GM21737 (cell line): Measurements from ENCODE around the gene EXOC7.
"Not testable (repeated sequence)": the region's sequence is repeated elsewhere in the genome, so short reads cannot be mapped to it uniquely, and the experiment has no call there.

Experiments used
- ATAC-seq: cut with Tn5 transposase; IDR thresholded peaks from one replicate; pipeline ENCODE4 v1.9.1; 2021; ENCODE audit warnings: mild to moderate bottlenecking, moderate library complexity; ENCODE audit not compliant: unreplicated experiment

EXOC7 gene

DNA sequence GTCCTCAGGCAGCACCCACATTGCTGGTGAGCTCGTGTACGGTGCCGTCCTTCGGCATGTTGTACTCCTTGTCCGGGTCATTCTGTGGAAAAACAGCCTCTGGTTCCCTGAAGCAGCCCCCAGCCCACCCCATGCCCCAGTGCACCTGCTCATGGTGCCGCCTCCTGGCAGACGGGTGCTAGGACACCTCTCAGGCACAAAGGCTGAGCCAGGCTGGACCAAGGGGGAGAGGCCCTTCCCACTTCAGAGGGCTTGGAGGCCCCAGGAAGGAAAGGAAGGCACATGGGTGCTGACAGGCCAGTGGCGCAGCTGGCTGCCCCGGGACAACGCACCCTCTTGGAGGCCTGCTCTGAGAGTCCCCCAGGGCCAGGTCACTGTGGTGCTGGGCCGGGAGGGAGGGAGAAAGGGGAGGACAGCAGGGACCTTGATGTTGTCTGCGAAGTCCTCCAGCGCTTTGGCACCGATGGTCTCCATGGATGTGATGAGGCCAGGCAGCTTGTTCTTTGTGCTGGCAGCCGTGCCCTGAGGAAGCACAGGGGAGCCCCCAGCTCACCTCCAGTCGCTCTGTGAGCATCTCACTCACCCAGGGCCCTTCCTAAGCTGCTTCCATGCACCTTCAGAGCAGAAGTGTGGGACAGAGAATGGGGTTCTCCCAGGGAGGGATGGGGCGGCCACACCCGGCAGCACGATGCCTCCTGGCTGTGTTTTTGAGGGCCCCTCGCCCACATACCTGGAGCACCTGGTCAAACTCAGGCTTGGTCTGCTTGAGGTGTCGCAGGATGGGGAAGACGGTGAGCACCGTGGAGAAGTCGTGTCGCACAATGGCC lies 15.3 kb downstream of the EXOC7 start:
- no peak for ATAC-seq

DNA sequence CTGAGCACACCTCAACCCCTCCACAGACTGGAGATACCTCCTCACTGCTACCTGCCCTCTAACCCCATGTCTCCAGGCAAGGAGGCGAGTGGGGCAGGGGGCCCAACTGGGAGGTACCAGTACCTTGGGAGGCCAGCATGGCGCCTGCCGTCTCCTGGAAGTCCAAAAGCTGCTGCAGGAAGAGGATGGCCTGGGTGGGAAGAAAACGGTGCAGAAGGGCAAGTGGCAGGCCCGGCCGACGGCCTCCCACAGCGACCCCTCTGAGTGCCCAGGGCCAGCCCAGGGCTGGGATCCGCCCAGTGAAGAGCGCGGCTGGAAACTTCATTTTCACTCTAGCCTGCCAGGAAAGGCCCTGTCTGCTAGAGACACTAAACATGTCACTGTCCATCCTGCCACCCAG lies 16.1 kb downstream of the EXOC7 start:
- no peak for ATAC-seq

DNA sequence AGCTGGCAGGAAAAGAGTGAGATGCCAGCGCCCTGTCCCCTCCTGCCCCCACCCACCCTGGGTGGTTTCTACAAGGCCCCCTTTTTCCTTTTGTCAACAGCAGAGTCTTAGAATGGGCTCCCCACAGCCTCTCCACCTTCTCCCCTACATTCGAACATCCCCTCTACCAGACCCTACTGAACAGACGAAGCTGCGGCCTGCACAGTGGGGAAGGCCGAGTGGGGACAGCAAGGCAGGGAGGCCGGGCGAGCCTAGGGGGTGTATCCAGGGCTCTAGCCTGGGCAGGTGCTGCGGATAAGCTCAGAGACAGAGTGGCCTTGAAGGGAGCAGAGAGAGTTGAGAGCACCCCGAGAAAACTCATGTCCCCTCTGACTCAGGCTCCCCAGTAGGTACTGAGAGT lies 17.2 kb downstream of the EXOC7 start:
- no peak for ATAC-seq

DNA sequence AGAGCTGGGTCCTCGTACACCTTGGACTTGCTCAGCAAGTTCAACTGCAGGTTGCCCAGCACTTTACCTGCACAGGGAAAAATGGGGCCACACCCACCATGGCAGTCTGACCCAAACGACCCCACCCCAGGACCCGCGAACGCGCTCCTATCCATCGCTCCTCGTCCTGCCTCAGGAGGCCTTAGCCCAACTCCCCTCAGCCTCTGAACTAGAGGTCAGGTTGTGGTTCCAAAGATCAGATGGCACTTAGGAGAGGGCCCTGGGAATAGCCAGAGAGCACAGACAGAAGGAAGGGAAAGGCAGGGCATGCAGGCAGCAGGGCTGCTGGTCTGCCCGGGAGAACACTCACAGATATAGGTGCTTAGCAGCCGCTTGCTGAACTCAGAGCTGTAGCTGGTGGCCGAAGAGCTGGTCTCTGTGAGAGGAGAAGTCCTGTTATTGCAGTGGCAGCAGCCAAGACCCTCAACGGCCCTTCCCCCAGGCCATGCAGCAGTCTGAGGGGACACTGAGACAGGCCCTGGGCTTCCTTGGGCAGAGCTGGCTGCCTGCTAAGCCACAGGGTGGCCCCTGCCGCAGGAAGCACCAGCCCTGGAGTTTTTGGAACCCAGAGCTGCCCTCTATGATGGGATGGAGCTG lies 17.7 kb downstream of the EXOC7 start:
- ATAC-seq, result no peak

DNA sequence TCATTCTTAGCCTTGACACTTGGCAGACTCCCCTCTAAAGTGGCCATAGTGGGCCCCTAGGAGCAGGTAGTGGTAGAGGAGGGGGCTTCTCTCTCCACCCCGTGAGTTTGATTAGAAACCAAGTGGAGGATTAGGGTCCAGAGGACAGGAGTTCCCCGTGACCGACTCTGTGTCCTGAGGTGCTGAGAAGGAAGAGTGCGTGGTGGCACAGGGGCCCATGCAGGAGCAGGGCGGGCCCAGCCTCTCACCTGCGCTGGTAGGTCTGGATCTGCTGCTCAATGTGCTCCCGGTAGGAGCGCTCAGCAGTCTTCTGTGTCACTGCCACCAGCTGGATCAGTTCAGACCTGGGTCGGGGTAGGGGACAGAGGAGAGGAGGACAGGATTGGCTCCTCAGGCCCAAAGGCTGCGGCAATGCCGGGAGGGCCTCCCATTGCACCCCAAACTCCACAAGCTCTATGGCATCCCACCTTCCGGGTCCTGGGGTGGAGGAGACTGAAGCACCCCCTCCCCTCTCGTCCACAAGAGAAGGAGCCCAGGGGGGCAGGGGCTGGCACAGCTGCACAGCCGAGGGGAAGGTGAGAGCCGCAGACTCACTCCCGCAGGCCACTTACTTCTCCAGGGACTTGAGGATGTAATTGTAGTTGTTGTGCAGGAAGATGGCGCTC lies 18.4 kb downstream of the EXOC7 start:
- no peak for ATAC-seq

DNA sequence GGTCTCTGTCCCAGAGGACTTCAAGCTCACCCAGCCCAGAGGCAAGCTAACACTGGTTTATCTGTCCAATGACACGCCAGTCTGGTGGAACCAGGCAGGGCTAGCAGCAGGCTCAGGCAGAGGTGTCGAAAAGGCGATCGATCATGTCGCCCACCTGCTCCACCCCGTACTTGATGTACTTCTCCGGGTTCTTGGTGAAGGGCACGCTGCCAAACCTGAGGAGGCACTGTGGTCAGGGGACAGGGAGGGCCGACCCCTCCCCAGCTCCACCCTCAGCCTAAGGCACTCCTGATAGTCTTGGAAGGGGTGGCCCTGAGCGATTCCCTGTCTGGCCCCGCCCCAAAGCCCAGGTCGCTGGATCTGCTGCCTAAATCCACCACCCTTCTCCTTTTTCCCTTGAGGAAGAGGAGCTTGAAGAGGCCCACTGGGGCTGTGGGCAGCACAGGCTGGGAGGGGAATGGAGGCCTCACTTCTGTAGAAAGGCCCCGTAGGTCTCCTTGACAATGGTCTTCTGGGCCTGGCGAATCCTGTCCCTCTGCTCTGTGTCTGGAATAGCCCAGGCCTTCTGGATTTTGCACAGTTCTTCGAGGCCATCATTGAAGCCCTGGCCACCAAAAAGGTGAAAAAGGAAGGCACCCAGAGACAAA lies 19.9 kb downstream of the EXOC7 start:
- ATAC-seq, result no peak

DNA sequence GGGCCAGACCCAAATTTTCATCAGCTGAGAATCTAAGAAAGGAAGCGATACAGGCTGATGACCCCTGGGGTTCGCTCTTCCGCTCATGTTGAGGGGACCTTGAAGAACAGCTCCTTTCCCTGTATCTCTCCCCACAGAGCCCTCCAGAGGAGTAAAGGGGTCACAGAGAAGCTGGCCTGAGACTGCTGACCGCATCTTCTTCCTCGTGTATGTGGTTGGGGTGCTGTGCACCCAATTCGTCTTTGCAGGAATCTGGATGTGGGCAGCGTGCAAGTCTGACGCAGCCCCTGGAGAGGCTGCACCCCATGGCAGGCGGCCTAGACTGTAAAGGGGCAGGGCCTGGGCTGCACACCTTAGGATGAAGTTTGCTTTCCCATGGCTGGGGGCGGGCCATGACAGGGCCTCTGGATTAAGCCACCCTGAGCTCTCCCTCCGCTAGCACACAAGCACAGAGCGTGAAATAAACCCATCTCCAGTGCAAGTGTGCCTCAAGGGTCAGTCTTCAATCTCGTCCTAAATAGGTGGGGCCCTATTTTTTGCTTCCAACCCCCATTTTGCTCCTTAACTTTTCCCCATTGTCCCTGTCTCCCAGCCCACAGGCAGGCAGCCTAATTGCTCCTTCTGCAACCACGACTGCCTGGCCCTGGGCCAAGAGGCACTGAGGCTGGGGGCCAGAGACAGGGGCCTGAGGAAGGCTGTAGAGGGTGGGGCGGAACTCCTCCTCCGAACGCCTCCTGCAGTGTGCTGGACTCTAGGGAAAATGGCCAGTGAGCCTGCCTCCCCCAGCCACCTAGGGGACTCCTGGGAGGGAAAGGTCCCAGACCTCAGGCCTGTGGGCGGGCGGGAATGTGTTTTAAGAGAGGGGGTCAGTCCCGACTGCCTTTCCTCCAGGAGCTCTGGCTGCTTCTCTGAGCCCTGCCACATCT lies 21.0 kb downstream of the EXOC7 start:
- ATAC-seq, result no peak

DNA sequence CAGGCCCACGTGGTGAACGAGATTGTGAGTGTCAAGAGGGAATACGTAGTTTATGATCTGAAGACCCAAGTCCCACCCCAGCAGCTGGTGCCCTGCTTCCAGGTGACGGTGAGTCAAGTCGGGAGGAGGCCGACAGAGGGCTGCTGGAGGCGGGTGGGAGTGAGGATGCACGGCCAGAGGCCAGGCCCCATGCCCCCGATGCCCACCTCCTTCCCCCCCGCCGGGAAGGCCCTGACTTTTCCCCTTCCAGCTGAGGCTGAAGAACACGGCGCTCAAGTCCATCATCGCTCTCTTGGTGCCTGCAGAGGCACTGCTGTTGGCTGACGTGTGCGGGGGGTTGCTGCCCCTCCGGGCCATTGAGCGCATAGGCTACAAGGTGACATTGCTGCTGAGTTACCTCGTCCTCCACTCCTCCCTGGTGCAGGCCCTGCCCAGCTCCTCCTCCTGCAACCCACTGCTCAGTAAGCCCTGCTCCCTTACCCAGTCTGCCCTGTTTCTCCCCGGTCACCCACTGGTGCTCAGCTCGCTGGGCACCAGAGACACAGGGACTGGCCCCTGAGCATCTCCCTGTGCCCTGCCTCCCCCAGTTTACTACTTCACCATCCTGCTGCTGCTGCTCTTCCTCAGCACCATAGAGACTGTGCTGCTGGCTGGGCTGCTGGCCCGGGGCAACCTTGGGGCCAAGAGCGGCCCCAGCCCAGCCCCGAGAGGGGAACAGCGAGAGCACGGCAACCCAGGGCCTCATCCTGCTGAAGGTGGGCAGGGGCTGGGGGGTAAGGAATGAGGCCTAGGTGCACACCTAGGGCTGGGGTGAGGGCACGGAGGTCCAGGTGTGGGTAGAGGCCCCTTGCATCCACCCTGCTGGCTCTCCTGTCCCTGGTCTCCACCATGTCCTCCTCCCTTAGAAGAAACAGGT lies 22.0 kb downstream of the EXOC7 start:
- no peak for ATAC-seq

DNA sequence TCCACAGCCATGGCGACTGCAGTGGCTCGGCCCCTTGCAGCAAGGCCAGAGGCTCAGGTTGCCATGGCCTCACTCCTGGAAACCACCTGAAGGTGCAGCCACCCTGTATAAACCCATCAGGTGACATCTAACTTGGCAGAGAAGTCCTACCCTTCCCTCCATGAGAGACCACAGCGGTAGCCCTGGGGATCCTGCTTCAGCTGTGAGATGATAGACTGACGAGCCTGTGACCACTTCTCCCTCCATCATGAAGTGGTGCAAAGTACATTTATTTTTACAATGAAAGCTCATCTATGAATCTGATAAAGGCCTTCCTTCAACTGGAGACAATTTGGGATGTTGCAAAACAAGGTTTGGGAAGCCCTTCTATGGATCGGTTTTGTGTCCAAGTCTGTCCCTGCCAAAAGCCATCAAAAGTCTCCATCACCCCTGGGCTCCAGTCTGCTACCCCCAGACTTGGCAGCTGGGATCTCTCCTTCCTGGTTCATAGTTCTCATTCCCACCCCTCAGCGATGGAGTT lies 22.8 kb downstream of the EXOC7 start:
- ATAC-seq, result no peak

DNA sequence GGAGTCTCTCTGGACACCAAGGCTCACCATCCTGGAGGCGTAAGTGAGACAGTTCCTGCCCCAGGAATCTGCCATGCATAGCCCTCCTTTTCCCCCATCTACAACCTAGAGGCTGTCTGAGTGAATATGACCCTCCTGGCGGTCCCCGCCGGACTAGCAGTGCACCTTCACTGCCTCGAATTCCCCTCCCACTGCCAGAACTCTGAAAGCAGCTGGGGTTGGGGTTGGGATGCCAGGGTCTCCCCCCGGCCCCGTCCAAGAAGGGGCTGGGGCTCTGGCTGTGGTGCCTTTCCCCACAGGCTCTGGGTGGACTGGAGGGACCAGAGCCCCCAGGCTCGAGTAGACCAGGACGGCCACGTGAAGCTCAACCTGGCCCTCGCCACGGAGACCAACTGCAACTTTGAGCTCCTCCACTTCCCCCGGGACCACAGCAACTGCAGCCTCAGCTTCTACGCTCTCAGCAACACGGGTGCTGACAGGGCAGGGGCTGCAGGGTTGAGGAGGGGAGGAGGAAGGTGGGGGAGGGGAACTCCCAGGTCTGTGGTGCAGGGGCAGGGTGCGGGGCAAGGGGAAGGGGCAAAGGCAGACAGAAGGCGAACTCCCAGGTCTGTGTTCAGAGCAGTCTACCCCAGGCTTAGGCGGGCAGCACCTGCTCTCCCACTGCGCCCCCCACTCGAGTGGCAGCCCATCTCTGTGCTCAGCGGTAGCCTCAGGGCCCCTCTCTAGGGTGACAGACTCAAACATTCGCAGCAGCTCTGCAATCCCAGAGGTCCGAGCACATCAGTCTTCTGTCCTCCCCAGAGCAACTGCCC lies 23.4 kb downstream of the EXOC7 start:
- no peak for ATAC-seq

DNA sequence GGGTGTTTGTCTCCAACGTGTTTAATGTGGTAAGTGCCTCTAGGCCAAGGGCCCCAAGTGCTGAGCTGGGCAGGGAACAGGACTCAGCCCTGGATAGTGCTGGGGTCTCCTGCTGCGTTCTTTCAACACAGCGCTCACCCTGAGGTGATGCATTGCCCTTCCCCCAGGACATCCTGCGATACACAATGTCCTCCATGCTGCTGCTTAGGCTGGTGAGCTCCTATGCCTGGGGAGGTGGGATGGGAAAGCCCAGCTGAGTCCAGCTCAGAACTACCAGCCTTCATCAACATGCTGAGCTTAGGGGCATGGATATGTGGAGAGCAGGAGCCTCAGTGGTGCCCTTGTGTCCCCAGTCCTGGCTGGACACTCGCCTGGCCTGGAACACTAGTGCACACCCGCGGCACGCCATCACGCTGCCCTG lies 24.0 kb downstream of the EXOC7 start:
- ATAC-seq, result no peak

DNA sequence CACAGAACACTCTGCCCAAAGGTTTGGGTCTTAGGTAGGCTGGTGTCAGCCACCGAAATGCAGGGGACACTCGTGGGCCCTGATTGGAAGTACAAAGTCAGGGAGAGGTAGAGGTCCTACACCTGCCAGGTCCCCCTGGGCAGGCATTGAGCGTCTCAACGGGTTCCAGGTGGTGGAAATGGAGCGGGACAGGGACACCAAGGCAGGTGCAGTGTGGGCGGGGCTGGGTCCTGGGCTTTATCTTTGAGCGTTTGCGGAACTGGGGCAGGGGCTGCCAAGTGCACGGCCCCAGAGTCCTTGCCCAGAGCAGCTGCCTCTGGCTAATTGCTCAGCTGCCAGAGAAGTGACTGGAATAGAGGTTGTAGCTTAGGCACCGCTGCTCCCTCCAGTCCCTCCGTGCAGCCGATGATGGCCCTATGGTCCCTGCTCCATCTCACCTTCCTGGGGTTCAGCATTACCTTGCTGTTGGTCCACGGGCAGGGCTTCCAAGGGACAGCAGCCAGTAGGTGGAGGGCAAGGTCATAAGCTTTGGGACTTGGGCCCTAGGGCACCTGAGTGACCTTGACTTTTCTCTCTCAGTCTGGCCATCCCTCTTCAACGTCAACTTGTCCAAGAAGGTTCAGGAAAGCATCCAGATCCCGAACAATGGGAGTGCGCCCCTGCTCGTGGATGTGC lies 24.6 kb downstream of the EXOC7 start, which contains the start of gene ZACN:
TSS of gene ZACN (plus strand) at position 323 of the 675 bp plus-strand sequence. CDS start at position 406, 83 bp downstream.
- no peak for ATAC-seq

DNA sequence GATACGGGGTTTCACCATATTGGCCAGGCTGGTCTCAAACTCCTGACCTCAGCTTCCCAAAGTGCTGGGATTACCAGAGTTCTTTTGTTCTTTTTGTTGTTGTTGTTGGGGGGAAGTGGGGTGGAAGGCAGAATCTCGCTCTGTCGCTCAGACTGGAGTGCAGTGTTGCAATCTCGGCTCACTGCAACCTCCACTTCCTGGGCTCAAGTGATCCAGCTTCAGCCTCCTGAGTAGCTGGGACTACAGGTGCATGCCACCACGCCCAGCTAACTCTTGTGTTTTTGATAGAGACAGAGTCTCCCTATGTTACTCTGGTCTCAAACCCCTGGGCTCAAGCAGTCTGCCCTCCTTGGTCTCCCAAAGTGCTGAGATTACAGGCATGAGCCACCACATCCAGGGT lies 25.2 kb downstream of the EXOC7 start:
- not testable (repeated sequence) for ATAC-seq

DNA sequence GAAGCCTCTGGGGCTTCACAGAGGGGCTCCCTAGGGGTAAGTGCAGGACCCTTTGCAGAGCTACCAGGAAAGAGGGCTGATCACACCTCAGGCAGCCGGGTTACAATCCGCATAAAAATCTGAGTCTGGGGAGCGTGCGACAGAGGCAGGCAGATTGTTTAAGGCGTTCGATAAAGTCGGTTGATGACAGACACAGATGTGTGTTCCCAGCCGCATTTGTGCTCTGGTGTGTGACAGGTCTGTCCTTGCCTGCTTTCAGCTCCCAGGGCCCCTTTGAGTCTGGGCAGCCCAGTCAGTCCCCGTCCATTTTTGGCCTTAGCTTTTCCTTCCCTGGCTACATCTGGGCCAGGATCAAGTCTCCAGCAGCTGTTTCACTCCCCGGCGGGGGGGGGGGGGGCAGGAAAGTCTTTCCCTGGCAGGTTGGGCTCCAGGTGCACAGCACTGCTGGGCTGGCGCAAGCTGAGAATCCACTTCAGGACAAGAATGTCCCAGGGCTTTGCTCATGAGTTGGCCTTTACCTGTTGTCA lies 25.9 kb downstream of the EXOC7 start:
- no peak for ATAC-seq

DNA sequence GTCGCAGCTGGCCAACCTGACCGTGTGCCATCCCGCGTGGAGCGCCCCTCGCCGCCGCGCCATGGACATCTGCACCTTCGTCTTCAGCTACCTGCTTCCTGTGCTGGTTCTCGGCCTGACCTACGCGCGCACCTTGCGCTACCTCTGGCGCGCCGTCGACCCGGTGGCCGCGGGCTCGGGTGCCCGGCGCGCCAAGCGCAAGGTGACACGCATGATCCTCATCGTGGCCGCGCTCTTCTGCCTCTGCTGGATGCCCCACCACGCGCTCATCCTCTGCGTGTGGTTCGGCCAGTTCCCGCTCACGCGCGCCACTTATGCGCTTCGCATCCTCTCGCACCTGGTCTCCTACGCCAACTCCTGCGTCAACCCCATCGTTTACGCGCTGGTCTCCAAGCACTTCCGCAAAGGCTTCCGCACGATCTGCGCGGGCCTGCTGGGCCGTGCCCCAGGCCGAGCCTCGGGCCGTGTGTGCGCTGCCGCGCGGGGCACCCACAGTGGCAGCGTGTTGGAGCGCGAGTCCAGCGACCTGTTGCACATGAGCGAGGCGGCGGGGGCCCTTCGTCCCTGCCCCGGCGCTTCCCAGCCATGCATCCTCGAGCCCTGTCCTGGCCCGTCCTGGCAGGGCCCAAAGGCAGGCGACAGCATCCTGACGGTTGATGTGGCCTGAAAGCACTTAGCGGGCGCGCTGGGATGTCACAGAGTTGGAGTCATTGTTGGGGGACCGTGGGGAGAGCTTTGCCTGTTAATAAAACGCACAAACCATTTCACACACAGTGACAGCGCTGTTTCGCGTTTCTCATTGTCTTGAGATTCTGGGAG lies 26.6 kb downstream of the EXOC7 start:
- no peak for ATAC-seq

DNA sequence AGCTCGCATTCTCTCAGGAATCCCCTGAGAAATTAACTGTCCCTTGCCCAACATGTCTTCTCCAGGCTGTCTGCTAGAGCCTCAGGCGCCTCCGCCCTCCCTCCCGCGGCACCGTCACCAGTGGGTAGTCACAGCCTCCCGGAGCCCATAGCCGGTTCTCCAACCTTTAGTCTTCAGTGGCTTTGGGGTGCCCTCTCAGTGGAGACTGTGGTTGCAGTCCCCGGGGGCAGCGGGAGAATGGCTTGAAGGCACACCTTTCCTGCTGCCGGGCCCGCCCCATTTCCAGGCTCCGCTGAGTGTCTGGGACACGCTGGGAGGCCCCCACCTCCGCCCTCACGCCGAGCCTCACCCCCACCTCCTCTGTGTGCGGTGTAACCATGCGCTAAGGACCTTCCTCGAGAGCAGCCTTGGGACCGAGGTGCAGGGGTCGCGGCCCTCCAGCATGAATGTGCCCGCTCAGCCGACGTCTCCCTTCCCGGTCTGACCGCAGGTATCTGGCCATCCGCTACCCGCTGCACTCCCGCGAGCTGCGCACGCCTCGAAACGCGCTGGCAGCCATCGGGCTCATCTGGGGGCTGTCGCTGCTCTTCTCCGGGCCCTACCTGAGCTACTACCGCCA lies 27.3 kb downstream of the EXOC7 start:
- ATAC-seq, result no peak
